Superior temporal gyrus (tissue), 1 donor: ENCODE data around the gene TANGO2.

Experiments used
- DNase-seq: peaks from one replicate; pipeline ENCODE4 v3.0.0-alpha.2; 2016; ENCODE audit errors: extremely low spot score

The TANGO2 gene

GRCh38 chr22:20012741-20013331 lies 8.1 kb upstream of the TANGO2 start:
- no peak for DNase-seq

- peak; percentile 61 for DNase-seq
Measured at GRCh38 chr22:20013382-20013871, 7.5 kb upstream of the TANGO2 start.

GRCh38 chr22:20014526-20015186 lies 6.3 kb upstream of the TANGO2 start:
- DNase-seq: no peak

- DNase-seq: no peak
Measured at GRCh38 chr22:20015187-20015625, 5.7 kb upstream of the TANGO2 start.

- no peak for DNase-seq
Measured at GRCh38 chr22:20015971-20016733, 4.8 kb upstream of the TANGO2 start.

- peak; percentile 94 for DNase-seq
Measured at GRCh38 chr22:20016734-20017621, 3.9 kb upstream of the TANGO2 start, which contains the start of gene ARVCF. Gene ARVCF (minus strand): TSS chr22:20016823. CDS start chr22:19990794, 26,029 bp downstream.

GRCh38 chr22:20017622-20017958 lies 3.3 kb upstream of the TANGO2 start:
- no peak for DNase-seq

GRCh38 chr22:20018001-20018400 lies 2.9 kb upstream of the TANGO2 start:
- no peak for DNase-seq

GRCh38 chr22:20019661-20020532 lies 1.0 kb upstream of the TANGO2 start:
- no peak for DNase-seq

GRCh38 chr22:20021196-20022181 lies 579 bp downstream of the TANGO2 start:
- peak; percentile 84 for DNase-seq

GRCh38 chr22:20022231-20022977 lies 1.5 kb downstream of the TANGO2 start:
- DNase-seq: no peak

- DNase-seq: no peak
Measured at GRCh38 chr22:20022978-20023613, 2.2 kb downstream of the TANGO2 start.

GRCh38 chr22:20024225-20024624 lies 3.3 kb downstream of the TANGO2 start:
- DNase-seq: no peak

GRCh38 chr22:20024650-20025397 lies 3.9 kb downstream of the TANGO2 start:
- DNase-seq: no peak

GRCh38 chr22:20025401-20026203 lies 4.7 kb downstream of the TANGO2 start:
- DNase-seq: no peak

- peak; percentile 62 for DNase-seq
Measured at GRCh38 chr22:20026204-20026908, 5.4 kb downstream of the TANGO2 start.
